Kidney epithelial cell (primary cell): ENCODE measurements around the gene EXOC6B. TPM values are rescaled to one million over a fixed set of nuclear protein-coding genes. Genes with fewer than 3 reads are reported as not detected.

Source experiments
- DNase-seq: peaks from one replicate; pipeline ENCODE4 v3.0.0-alpha.2; 2010; ENCODE audit warnings: low read depth
- H3K27me3 ChIP-seq: 2 replicates; pipeline ENCODE4 v1.6.0; 2011; ENCODE audit warnings: low read length; ENCODE audit not compliant: control insufficient read depth, insufficient read depth
- H3K36me3 ChIP-seq: 2 replicates; pipeline ENCODE4 v1.5.1; 2011; ENCODE audit warnings: low read length; ENCODE audit not compliant: control insufficient read depth, insufficient read depth
- H3K4me3 ChIP-seq: 2 replicates; pipeline ENCODE4 v1.5.1; 2011; ENCODE audit warnings: low read depth, mild to moderate bottlenecking, control low read depth, low read length
- CTCF ChIP-seq: IDR thresholded peaks from 2 replicates; pipeline ENCODE4 v1.5.1; 2011; ENCODE audit warnings: mild to moderate bottlenecking, moderate library complexity, low read length, control low read depth, inconsistent platforms; ENCODE audit not compliant: insufficient read depth, poor library complexity, severe bottlenecking
- total RNA-seq: library from RNA; depleted of rRNA; stranded (reverse); fragments of >200 nt; gene quantifications from 2 replicates; pipeline ENCODE4 v1.2.3, GENCODE V29; 2015

EXOC6B gene
- total RNA-seq, 1 donor from 2014 or later: 21.8 TPM

- DNase-seq: no peak
- Histone ChIP-seq H3K27me3 (no peaks in the 10 kb centered on the region), H3K36me3 (no peaks in the 10 kb centered on the region), H3K4me3 (no peak overlapping the region)
- no peak for TF ChIP-seq CTCF
These were observed 617.6 kb downstream of the EXOC6B start for GRCh38 chr2:72208225-72208624.

GRCh38 chr2:72207334-72207733 is 618.5 kb downstream of the EXOC6B start:
- no peak for DNase-seq
- Histone ChIP-seq H3K4me3 (no peak overlapping the region), H3K27me3 (no peaks in the 10 kb centered on the region), H3K36me3 (no peaks in the 10 kb centered on the region)
- TF ChIP-seq CTCF: no peak

- no peaks in the 10 kb centered on the region for H3K36me3 ChIP-seq
- DNase-seq: no peak
- TF ChIP-seq CTCF: no peak
- H3K27me3 ChIP-seq: no peaks in the 10 kb centered on the region
- no peak overlapping the region for H3K4me3 ChIP-seq
These were observed 620.3 kb downstream of the EXOC6B start for GRCh38 chr2:72205504-72205881.

DNA sequence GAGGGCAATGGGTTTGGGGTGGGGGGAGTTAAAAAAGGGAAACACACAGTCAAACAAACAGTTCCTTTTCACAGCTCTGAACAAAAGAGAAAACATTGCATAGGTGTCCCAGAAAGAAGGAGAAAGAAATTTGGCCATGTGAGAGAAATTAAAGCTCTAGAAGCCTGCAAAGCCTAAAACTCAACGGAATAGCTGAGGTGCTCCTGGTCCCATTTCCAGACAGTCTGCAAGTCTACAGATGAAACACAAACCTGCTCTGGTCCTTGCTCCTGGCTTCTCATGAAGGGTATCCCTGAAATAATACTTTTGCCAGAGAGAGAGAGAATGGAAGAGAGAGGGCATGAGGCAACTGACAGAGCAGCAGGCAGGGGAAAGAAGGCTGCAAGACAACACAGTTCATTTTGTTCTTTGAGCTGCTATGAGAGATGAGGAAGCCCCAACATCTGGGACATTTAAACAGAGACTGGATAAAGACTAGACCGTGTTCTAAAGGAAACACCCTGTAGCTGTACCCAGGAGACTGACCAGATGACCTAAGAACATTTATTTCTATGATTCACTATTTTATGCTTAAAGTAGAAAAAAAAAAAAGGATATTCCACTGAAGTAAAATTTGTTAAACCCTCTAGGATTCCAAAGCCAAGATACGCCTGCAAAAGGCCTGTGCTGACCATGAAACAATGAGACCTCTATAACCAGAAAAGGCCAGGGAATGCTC is 620.9 kb downstream of the EXOC6B start:
- no peak for TF ChIP-seq CTCF
- Histone ChIP-seq H3K4me3 (no peak overlapping the region), H3K36me3 (no peaks in the 10 kb centered on the region), H3K27me3 (no peaks in the 10 kb centered on the region)
- DNase-seq: no peak

DNA sequence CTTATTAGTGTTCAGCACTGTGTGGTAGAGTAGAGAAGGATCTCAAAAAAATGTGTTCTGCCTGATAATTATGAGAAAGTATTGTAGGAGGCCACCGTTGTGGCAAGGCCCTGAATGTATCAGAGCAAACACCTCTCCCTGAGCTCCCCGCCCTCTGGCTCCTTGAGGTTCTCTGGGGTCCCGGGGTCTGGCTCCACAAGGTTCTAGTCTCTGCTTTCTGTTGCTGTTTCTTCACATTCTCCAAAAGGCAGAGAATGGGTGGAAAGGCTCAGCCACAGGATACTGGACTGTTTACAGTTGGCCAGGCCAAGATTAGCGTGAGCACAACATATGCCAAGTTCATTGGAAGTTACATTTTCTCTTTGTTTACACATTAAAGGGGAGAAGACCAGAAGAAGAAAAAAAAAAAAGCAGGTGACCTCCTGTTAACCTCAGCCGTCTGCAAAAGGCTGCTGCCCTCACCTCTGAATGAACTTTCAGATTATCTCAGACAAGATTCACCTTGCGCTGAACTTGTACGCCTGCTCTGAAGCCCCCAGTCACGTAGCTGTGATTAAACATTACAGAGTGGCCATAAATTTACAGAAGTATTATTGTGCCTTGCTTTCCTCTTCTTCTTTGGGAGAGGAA is 621.6 kb downstream of the EXOC6B start:
- Histone ChIP-seq H3K4me3 (no peak overlapping the region), H3K36me3 (no peaks in the 10 kb centered on the region), H3K27me3 (no peaks in the 10 kb centered on the region)
- DNase-seq: no peak
- TF ChIP-seq CTCF: no peak

- no peak overlapping the region for H3K4me3 ChIP-seq
- no peaks in the 10 kb centered on the region for H3K27me3 ChIP-seq
- H3K36me3 ChIP-seq: no peaks in the 10 kb centered on the region
- no peak for DNase-seq
- TF ChIP-seq CTCF: no peak
These were observed 627.1 kb downstream of the EXOC6B start for GRCh38 chr2:72198532-72199241.
